ENCODE results near the gene MED28.

DNA sequence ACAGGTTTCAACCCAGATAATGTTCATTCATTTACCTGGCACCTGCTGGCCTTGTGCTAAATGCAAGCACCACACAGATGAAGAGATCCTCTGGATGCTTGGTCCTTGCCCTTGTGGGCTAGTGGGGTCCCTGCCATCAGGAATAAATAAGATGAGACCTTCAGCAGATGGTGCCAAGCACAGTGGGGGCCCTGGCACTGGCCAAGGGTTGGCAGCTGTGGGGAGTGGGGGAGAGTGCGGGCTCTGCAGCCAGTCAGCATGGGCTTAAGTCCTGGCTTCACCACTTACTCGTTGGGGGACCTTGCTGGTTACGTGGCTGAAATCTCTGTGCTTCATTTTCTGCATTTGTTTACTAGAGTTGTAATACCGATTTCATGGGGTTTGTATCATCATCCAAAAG, 30.5 kb upstream of the MED28 start:
- no peak for TF ChIP-seq POLR2A (IDR thresholded peaks at IDR 0.05)
- TF ChIP-seq, protein P1, sequence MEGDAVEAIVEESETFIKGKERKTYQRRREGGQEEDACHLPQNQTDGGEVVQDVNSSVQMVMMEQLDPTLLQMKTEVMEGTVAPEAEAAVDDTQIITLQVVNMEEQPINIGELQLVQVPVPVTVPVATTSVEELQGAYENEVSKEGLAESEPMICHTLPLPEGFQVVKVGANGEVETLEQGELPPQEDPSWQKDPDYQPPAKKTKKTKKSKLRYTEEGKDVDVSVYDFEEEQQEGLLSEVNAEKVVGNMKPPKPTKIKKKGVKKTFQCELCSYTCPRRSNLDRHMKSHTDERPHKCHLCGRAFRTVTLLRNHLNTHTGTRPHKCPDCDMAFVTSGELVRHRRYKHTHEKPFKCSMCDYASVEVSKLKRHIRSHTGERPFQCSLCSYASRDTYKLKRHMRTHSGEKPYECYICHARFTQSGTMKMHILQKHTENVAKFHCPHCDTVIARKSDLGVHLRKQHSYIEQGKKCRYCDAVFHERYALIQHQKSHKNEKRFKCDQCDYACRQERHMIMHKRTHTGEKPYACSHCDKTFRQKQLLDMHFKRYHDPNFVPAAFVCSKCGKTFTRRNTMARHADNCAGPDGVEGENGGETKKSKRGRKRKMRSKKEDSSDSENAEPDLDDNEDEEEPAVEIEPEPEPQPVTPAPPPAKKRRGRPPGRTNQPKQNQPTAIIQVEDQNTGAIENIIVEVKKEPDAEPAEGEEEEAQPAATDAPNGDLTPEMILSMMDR (IDR thresholded peaks at IDR 0.05) = no peak
